WTC11 (cell line): ENCODE results near the gene KCNJ11. TPM values are rescaled to one million over a fixed set of nuclear protein-coding genes. Genes with fewer than 3 reads are reported as not detected.

Experiments used
- ATAC-seq: fragments of 200-7000 bp; cut with Tn5 transposase; 2 replicates; pipeline ENCODE4 v1.10.0; 2021; ENCODE audit warnings: mild to moderate bottlenecking, moderate library complexity
- CTCF ChIA-PET: fragments of 300-600 bp; sonication (Branson Sonifier 250); formaldehyde crosslinking; loops from one replicate; lab custom pipeline; 2021; ENCODE audit warnings: antibody characterized with exemption; lab: Charles Lee
- POLR2A ChIA-PET: fragments of 350-600 bp; sonication (Branson Sonifier 250); formaldehyde crosslinking; loops from one replicate; lab custom pipeline; 2021; ENCODE audit warnings: antibody characterized with exemption; lab: Charles Lee
- DNase-seq: peaks from one replicate; pipeline ENCODE4 v3.0.0; 2021; ENCODE audit warnings: low spot score
- H3K27ac Mint-ChIP-seq: 2 replicates; pipeline ENCODE4 v1.8.0; 2021; ENCODE audit warnings: mixed read lengths
- H3K27me3 Mint-ChIP-seq: 2 replicates; pipeline ENCODE4 v1.8.0; 2021; ENCODE audit warnings: low read depth, mild to moderate bottlenecking, moderate library complexity, mixed read lengths
- H3K36me3 Mint-ChIP-seq: 2 replicates; pipeline ENCODE4 v1.8.0; 2021; ENCODE audit warnings: mixed read lengths
- H3K4me1 Mint-ChIP-seq: 2 replicates; pipeline ENCODE4 v1.8.0; 2022; ENCODE audit warnings: mixed read lengths
- H3K4me3 Mint-ChIP-seq: 2 replicates; pipeline ENCODE4 v1.8.0; 2021; ENCODE audit warnings: mild to moderate bottlenecking, moderate library complexity, mixed read lengths
- H3K9me3 Mint-ChIP-seq: 2 replicates; pipeline ENCODE4 v1.8.0; 2021; ENCODE audit warnings: mixed read lengths
- CREB1 ChIP-seq: sonication (generic); formaldehyde crosslinking; IDR thresholded peaks from 2 replicates; pipeline ENCODE4 v1.8.0; 2023; ENCODE audit warnings: mild to moderate bottlenecking, missing genetic modification reagents
- CREM ChIP-seq: sonication (generic); formaldehyde crosslinking; IDR thresholded peaks from 2 replicates; pipeline ENCODE4 v1.8.1; 2022; ENCODE audit warnings: mild to moderate bottlenecking, missing genetic modification reagents, moderate library complexity
- ERG ChIP-seq: fragments of 250-450 bp; sonication (Bioruptor Pico); IDR thresholded peaks from 2 replicates; pipeline ENCODE4 v1.8.0; 2021; ENCODE audit warnings: mild to moderate bottlenecking
- FOXJ3 ChIP-seq: sonication (generic); formaldehyde crosslinking; IDR thresholded peaks from 2 replicates; pipeline ENCODE4 v1.9.0; 2021; ENCODE audit warnings: missing genetic modification reagents, mild to moderate bottlenecking, borderline replicate concordance
- FOXP1 ChIP-seq: sonication (generic); formaldehyde crosslinking; IDR thresholded peaks from 2 replicates; pipeline ENCODE4 v1.8.0; 2022; ENCODE audit warnings: missing genetic modification reagents, mild to moderate bottlenecking, moderate library complexity, borderline replicate concordance
- GRHL2 ChIP-seq: fragments of 250-450 bp; sonication (Bioruptor Pico); IDR thresholded peaks from 2 replicates; pipeline ENCODE4 v1.8.0; 2022; ENCODE audit warnings: mild to moderate bottlenecking, moderate library complexity; ENCODE audit not compliant: insufficient replicate concordance, severe bottlenecking
- MYBL2 ChIP-seq: sonication (generic); formaldehyde crosslinking; IDR thresholded peaks from 2 replicates; pipeline ENCODE4 v1.8.1; 2023; ENCODE audit warnings: mild to moderate bottlenecking, moderate library complexity, missing genetic modification reagents
- NFATC4 ChIP-seq: fragments of 250-450 bp; sonication (Bioruptor Pico); IDR thresholded peaks from 2 replicates; pipeline ENCODE4 v1.9.0; 2021; ENCODE audit warnings: mild to moderate bottlenecking
- PRRX2 ChIP-seq: fragments of 250-450 bp; sonication (Bioruptor Pico); IDR thresholded peaks from 2 replicates; pipeline ENCODE4 v1.8.0; 2021; ENCODE audit warnings: mild to moderate bottlenecking
- SP1 ChIP-seq: sonication (generic); formaldehyde crosslinking; conservative IDR thresholded peaks from 2 replicates; pipeline ENCODE4 v1.8.1; 2022; ENCODE audit warnings: missing genetic modification reagents
- TEAD4 ChIP-seq: sonication (generic); formaldehyde crosslinking; IDR thresholded peaks from 2 replicates; pipeline ENCODE4 v1.8.0; 2022; ENCODE audit warnings: mild to moderate bottlenecking, missing genetic modification reagents
- total RNA-seq: library from RNA; stranded (reverse); gene quantifications from 3 replicates; pipeline ENCODE4 v1.2.3, GENCODE V29; 2021
- TF ChIP-seq, protein P1 (sequence below): sonication (generic); formaldehyde crosslinking; IDR thresholded peaks from 2 replicates; pipeline ENCODE4 v1.8.1; 2023; ENCODE audit warnings: mild to moderate bottlenecking, missing genetic modification reagents
- TF ChIP-seq, protein P2 (sequence below): sonication (generic); formaldehyde crosslinking; conservative IDR thresholded peaks from 2 replicates; pipeline ENCODE4 v1.8.1; 2023; ENCODE audit warnings: mild to moderate bottlenecking, low read depth, missing genetic modification reagents, moderate library complexity
- TF ChIP-seq, protein P3 (sequence below): fragments of 250-450 bp; sonication (Bioruptor Pico); IDR thresholded peaks from 2 replicates; pipeline ENCODE4 v2.1.2; 2022; ENCODE audit warnings: mild to moderate bottlenecking, moderate library complexity
- TF ChIP-seq, protein P4 (sequence below): sonication (generic); formaldehyde crosslinking; IDR thresholded peaks from 2 replicates; pipeline ENCODE4 v1.8.1; 2022; ENCODE audit warnings: low read depth, missing genetic modification reagents, borderline replicate concordance

Gene KCNJ11
- total RNA-seq, 1 experiment from 2014 or later = 8.2 TPM

DNA sequence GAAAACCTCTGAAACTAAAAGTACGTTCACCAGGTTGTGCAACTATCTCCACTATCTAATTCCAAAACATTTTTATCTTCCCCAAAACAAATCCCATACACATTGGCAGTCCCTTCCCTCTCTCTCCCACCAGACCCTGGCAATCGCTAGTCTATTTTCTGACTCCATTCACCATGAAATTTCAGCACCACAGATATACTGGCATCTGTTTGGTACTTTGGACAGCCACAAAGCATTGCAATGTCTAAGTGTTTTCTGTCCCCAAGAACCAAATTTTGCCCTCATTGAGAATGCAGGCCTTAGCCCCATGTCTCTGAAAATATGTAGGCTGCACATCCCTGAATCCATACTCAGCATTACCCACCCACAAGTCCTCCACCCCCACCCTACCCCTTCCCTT, 28.0 kb upstream of the KCNJ11 start (continued):
- TF ChIP-seq, protein P1, sequence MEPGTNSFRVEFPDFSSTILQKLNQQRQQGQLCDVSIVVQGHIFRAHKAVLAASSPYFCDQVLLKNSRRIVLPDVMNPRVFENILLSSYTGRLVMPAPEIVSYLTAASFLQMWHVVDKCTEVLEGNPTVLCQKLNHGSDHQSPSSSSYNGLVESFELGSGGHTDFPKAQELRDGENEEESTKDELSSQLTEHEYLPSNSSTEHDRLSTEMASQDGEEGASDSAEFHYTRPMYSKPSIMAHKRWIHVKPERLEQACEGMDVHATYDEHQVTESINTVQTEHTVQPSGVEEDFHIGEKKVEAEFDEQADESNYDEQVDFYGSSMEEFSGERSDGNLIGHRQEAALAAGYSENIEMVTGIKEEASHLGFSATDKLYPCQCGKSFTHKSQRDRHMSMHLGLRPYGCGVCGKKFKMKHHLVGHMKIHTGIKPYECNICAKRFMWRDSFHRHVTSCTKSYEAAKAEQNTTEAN (CRISPR knock-in tag) = no peak
- TF ChIP-seq GRHL2 (CRISPR knock-in tag) (no peak), CREM (CRISPR knock-in tag) (no peak)
- TF ChIP-seq, all 79 proteins: peak for 0

- Mint-ChIP-seq H3K36me3 (no peaks in the 10 kb centered on the region), H3K4me1 (peaks cover 12% of the 10 kb centered on the region), H3K27ac (no peak overlapping the region), H3K27me3 (no peaks in the 10 kb centered on the region; the same call in 1 of the 2 replicates), H3K4me3 (no peak overlapping the region), H3K9me3 (no peaks in the 10 kb centered on the region)
- CTCF ChIA-PET = interaction anchor here (1.0 kb wide), 1 partner anchor 113 kb away, joined by 3 read pairs; no protein-coding TSS in a partner anchor
- no peak for ATAC-seq
- no peak for TF ChIP-seq FOXP1 (CRISPR knock-in tag)
- TF ChIP-seq NFATC4 (CRISPR knock-in tag) = no peak
- no peak for TF ChIP-seq CREB1 (CRISPR knock-in tag)
- TF ChIP-seq PRRX2 (CRISPR knock-in tag) = no peak
- POLR2A ChIA-PET = no interaction called here
- no peak for DNase-seq
These were observed 27.2 kb upstream of the KCNJ11 start for GRCh38 chr11:17415523-17416104.

GRCh38 chr11:17414992-17415391, 26.5 kb upstream of the KCNJ11 start:
- H3K27me3 Mint-ChIP-seq = no peaks in the 10 kb centered on the region; the same call in 1 of the 2 replicates
- no peak overlapping the region for H3K4me3 Mint-ChIP-seq
- H3K36me3 Mint-ChIP-seq = no peaks in the 10 kb centered on the region
- H3K4me1 Mint-ChIP-seq = peaks cover 11% of the 10 kb centered on the region
- DNase-seq = no peak
- ChIA-PET CTCF (interaction anchor here (1.0 to 1.7 kb wide), 2 partner anchors 27 to 113 kb away, joined by 3 to 8 read pairs; partner anchors contain the start of gene KCNJ11), POLR2A (no interaction called here)
- no peak for ATAC-seq
- H3K9me3 Mint-ChIP-seq = no peaks in the 10 kb centered on the region
- TF ChIP-seq, protein P2, sequence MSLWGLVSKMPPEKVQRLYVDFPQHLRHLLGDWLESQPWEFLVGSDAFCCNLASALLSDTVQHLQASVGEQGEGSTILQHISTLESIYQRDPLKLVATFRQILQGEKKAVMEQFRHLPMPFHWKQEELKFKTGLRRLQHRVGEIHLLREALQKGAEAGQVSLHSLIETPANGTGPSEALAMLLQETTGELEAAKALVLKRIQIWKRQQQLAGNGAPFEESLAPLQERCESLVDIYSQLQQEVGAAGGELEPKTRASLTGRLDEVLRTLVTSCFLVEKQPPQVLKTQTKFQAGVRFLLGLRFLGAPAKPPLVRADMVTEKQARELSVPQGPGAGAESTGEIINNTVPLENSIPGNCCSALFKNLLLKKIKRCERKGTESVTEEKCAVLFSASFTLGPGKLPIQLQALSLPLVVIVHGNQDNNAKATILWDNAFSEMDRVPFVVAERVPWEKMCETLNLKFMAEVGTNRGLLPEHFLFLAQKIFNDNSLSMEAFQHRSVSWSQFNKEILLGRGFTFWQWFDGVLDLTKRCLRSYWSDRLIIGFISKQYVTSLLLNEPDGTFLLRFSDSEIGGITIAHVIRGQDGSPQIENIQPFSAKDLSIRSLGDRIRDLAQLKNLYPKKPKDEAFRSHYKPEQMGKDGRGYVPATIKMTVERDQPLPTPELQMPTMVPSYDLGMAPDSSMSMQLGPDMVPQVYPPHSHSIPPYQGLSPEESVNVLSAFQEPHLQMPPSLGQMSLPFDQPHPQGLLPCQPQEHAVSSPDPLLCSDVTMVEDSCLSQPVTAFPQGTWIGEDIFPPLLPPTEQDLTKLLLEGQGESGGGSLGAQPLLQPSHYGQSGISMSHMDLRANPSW (CRISPR knock-in tag) = no peak
- TF ChIP-seq FOXJ3 = no peak
- TF ChIP-seq TEAD4 (CRISPR knock-in tag) = no peak
- TF ChIP-seq, protein P3, sequence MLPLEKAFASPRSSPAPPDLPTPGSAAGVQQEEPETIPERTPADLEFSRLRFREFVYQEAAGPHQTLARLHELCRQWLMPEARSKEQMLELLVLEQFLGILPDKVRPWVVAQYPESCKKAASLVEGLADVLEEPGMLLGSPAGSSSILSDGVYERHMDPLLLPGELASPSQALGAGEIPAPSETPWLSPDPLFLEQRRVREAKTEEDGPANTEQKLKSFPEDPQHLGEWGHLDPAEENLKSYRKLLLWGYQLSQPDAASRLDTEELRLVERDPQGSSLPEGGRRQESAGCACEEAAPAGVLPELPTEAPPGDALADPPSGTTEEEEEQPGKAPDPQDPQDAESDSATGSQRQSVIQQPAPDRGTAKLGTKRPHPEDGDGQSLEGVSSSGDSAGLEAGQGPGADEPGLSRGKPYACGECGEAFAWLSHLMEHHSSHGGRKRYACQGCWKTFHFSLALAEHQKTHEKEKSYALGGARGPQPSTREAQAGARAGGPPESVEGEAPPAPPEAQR = no peak
- TF ChIP-seq FOXP1 (CRISPR knock-in tag) = no peak
- no peak for TF ChIP-seq SP1 (CRISPR knock-in tag)
- TF ChIP-seq MYBL2 (CRISPR knock-in tag) = no peak
- TF ChIP-seq ERG (CRISPR knock-in tag) = no peak
- TF ChIP-seq, protein P4, sequence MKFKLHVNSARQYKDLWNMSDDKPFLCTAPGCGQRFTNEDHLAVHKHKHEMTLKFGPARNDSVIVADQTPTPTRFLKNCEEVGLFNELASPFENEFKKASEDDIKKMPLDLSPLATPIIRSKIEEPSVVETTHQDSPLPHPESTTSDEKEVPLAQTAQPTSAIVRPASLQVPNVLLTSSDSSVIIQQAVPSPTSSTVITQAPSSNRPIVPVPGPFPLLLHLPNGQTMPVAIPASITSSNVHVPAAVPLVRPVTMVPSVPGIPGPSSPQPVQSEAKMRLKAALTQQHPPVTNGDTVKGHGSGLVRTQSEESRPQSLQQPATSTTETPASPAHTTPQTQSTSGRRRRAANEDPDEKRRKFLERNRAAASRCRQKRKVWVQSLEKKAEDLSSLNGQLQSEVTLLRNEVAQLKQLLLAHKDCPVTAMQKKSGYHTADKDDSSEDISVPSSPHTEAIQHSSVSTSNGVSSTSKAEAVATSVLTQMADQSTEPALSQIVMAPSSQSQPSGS (CRISPR knock-in tag) = no peak
- TF ChIP-seq, all 79 proteins: peak for 0
- no peak overlapping the region for H3K27ac Mint-ChIP-seq
